GM12878 (cell line): ENCODE results near the gene AIG1. TPM values are rescaled to one million over a fixed set of nuclear protein-coding genes. Genes with fewer than 3 reads are reported as not detected.

Source experiments
- BCL11A ChIP-seq: IDR thresholded peaks from 2 replicates; pipeline ENCODE4 v1.6.1; 2011; ENCODE audit warnings: low read depth, low read length
- CREM ChIP-seq: IDR thresholded peaks from 2 replicates; pipeline ENCODE4 v1.6.1; 2014; ENCODE audit warnings: antibody characterized with exemption, low read depth
- NFYB ChIP-seq: IDR thresholded peaks from 2 replicates; pipeline ENCODE4 v1.6.1; 2011; ENCODE audit warnings: low read depth, mild to moderate bottlenecking, low read length, improper control_type of control experiment, moderate library complexity; ENCODE audit not compliant: insufficient read depth
- polyA plus RNA-seq, 11 experiments: library from polyadenylated mRNA; depleted of rRNA in 4 of 11; unstranded in 6 of 11; stranded (reverse) in 5 of 11; fragments of >200 nt; fragmentation: Nextera tagmentation in 4 of 11; fragmentation: Illumina TruSeq in 1 of 11; extraction: Ambion mirVana in 4 of 11; extraction: Trizol in 1 of 11; gene quantifications; 1 replicate in 1 of 11; 2 replicates in 10 of 11; pipeline versions ENCODE4 v1.2.1 to v1.2.3, GENCODE V29; 2011 to 2016; ENCODE audit warnings: inconsistent platforms in 2 of 11, missing spikeins in 2 of 11, low read depth in 1 of 11
- total RNA-seq, 4 experiments: library from RNA; depleted of rRNA in 3 of 4; stranded (reverse); fragments of >200 nt in 3 of 4; fragmentation: Illumina TruSeq in 1 of 4; extraction: Trizol in 1 of 4; gene quantifications; 2 replicates each; pipeline versions ENCODE4 v1.2.1 to v1.2.3, GENCODE V29; 2013 to 2021
- TF ChIP-seq, protein P1 (sequence below): IDR thresholded peaks from 2 replicates; pipeline ENCODE4 v1.6.1; 2012; ENCODE audit warnings: low read length, inconsistent platforms
- TF ChIP-seq, protein P2 (sequence below): fragments of 450-650 bp; IDR thresholded peaks from 2 replicates; pipeline ENCODE4 v1.6.1; 2017; ENCODE audit warnings: mild to moderate bottlenecking, moderate library complexity
- TF ChIP-seq, protein P3 (sequence below): IDR thresholded peaks from 2 replicates; pipeline ENCODE4 v1.6.1; 2012; ENCODE audit warnings: low read depth, low read length, improper control_type of control experiment

The AIG1 gene
- total and polyA plus RNA-seq, 10 of the 15 experiments (the other 5 are each of a cell fraction or from before 2014, with no cell fraction given), result 27.0 to 74.5 (median 36.4) TPM

DNA sequence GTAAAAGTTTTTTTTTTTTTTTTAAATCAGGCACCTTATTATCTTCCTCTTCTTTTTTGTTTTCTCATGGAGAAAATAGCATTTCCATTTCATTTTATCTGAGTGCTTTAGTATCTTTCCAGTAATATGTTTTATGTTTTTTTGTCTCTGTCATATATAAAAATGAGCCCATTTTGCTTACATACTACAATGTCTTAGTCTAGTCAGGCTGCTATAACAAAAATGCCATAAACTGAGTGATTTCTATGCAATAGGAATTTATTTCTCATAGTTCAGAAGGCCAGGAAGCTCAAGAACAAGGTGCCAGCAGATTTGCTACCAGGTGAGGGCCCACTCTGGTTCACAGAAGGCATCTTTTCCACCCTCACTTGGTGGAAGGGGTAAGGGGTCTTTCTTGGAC is 35.7 kb upstream of the AIG1 start (continued):
- TF ChIP-seq, protein P1, sequence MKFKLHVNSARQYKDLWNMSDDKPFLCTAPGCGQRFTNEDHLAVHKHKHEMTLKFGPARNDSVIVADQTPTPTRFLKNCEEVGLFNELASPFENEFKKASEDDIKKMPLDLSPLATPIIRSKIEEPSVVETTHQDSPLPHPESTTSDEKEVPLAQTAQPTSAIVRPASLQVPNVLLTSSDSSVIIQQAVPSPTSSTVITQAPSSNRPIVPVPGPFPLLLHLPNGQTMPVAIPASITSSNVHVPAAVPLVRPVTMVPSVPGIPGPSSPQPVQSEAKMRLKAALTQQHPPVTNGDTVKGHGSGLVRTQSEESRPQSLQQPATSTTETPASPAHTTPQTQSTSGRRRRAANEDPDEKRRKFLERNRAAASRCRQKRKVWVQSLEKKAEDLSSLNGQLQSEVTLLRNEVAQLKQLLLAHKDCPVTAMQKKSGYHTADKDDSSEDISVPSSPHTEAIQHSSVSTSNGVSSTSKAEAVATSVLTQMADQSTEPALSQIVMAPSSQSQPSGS, result no peak
- TF ChIP-seq, protein P2, sequence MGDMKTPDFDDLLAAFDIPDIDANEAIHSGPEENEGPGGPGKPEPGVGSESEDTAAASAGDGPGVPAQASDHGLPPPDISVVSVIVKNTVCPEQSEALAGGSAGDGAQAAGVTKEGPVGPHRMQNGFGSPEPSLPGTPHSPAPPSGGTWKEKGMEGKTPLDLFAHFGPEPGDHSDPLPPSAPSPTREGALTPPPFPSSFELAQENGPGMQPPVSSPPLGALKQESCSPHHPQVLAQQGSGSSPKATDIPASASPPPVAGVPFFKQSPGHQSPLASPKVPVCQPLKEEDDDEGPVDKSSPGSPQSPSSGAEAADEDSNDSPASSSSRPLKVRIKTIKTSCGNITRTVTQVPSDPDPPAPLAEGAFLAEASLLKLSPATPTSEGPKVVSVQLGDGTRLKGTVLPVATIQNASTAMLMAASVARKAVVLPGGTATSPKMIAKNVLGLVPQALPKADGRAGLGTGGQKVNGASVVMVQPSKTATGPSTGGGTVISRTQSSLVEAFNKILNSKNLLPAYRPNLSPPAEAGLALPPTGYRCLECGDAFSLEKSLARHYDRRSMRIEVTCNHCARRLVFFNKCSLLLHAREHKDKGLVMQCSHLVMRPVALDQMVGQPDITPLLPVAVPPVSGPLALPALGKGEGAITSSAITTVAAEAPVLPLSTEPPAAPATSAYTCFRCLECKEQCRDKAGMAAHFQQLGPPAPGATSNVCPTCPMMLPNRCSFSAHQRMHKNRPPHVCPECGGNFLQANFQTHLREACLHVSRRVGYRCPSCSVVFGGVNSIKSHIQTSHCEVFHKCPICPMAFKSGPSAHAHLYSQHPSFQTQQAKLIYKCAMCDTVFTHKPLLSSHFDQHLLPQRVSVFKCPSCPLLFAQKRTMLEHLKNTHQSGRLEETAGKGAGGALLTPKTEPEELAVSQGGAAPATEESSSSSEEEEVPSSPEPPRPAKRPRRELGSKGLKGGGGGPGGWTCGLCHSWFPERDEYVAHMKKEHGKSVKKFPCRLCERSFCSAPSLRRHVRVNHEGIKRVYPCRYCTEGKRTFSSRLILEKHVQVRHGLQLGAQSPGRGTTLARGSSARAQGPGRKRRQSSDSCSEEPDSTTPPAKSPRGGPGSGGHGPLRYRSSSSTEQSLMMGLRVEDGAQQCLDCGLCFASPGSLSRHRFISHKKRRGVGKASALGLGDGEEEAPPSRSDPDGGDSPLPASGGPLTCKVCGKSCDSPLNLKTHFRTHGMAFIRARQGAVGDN, result no peak
- no peak for TF ChIP-seq CREM
- no peak for TF ChIP-seq NFYB
- TF ChIP-seq, protein P3, sequence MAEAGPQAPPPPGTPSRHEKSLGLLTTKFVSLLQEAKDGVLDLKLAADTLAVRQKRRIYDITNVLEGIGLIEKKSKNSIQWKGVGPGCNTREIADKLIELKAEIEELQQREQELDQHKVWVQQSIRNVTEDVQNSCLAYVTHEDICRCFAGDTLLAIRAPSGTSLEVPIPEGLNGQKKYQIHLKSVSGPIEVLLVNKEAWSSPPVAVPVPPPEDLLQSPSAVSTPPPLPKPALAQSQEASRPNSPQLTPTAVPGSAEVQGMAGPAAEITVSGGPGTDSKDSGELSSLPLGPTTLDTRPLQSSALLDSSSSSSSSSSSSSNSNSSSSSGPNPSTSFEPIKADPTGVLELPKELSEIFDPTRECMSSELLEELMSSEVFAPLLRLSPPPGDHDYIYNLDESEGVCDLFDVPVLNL, result no peak
- TF ChIP-seq BCL11A, result no peak
